ENCODE measurements around the gene CSPG4. TPM values are rescaled to one million over a fixed set of nuclear protein-coding genes. Genes with fewer than 3 reads are reported as not detected.

CSPG4 gene
- total and polyA plus RNA-seq, 10 of the 15 experiments (the other 5 are each of a cell fraction or from before 2014, with no cell fraction given): 0.02 to 2.2 (median 0.76) TPM

- peak; percentile 85 for TF ChIP-seq RELA (IDR thresholded peaks at IDR 0.05; ENCODE audit: borderline replicate concordance, partially characterized antibody)
- TF ChIP-seq TCF12 (IDR thresholded peaks at IDR 0.05; ENCODE audit: low read depth, low read length): peak; percentile 88; the same call in 1 of the 2 replicates
- no peak for TF ChIP-seq HDAC6 (IDR thresholded peaks at IDR 0.05; ENCODE audit: unreplicated experiment)
- 0 out of 4 replicates have a peak, but pooled peaks of 1 of the 2 experiments have one; percentile 37 for TF ChIP-seq EP300 (IDR thresholded peaks at IDR 0.05; ENCODE audit: borderline replicate concordance in 1 of 2, control insufficient read depth in 1 of 2, low read depth in 2 of 2, low read length in 2 of 2)
- TF ChIP-seq PML (IDR thresholded peaks at IDR 0.05; ENCODE audit: low read length): peak; percentile 50
- no peak for TF ChIP-seq BRCA1 (IDR thresholded peaks at IDR 0.05; ENCODE audit: low read depth, low read length)
- TF ChIP-seq RB1 (IDR thresholded peaks at IDR 0.05; ENCODE audit: borderline replicate concordance): peak; percentile 54; the same call in 1 of the 2 replicates
- TF ChIP-seq JUNB (IDR thresholded peaks at IDR 0.05): no peak
- no peak for TF ChIP-seq NR2C1 (IDR thresholded peaks at IDR 0.05)
- 0 out of 2 replicates have a peak, but pooled peaks have one; percentile 30 for TF ChIP-seq YY1 (IDR thresholded peaks at IDR 0.05; ENCODE audit: low read depth, low read length)
- TF ChIP-seq ZNF592 (IDR thresholded peaks at IDR 0.05): no peak
- no peak for TF ChIP-seq EED (IDR thresholded peaks at IDR 0.05; ENCODE audit: low read depth)
- TF ChIP-seq CEBPZ (IDR thresholded peaks at IDR 0.05; ENCODE audit: low read depth, low read length): no peak
- peak; percentile 61; the same call in 1 of the 2 replicates for TF ChIP-seq TBL1XR1 (IDR thresholded peaks at IDR 0.05; ENCODE audit: low read depth, low read length)
- peak; percentile 75 for TF ChIP-seq CHD2 (IDR thresholded peaks at IDR 0.05; ENCODE audit: borderline replicate concordance, low read depth, low read length)
- TF ChIP-seq RUNX3 (IDR thresholded peaks at IDR 0.05; ENCODE audit: low read length): peak; percentile 45; the same call in 1 of the 2 replicates
- TF ChIP-seq ZBTB11 (CRISPR knock-in tag; IDR thresholded peaks at IDR 0.05): no peak
Observed at GRCh38 chr15:75625542-75626347, 86.9 kb downstream of the CSPG4 start, which contains the start of gene SNUPN (continued).
